ENCODE measurements around the gene TENM3.

DNA sequence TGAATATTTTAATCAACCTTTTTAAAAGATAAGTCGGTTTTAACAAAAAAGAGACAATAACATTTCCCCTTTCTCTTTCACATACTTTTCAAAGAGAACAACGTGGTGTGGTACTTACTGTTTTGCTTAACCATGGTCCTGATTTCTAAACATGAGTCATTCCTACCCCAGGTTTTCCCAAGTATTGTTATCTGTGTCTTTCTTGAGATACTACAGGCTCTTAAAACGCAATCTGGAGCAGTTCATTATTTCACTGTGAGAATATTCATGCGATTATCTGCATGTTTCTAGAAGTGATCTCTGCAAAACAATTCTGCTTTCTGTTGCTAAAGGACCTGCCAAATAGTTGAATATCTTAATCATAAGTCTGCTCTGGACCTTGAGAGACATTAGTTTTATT lies 127.3 kb downstream of the TENM3 start:
- TF ChIP-seq ATF1 (CRISPR knock-in tag; IDR thresholded peaks at IDR 0.05) (no peak), FOXJ3 (CRISPR knock-in tag; IDR thresholded peaks at IDR 0.05; ENCODE audit: borderline replicate concordance) (no peak), CBFB (CRISPR knock-in tag; IDR thresholded peaks at IDR 0.05; ENCODE audit: low read depth) (no peak), CREB1 (CRISPR knock-in tag; IDR thresholded peaks at IDR 0.05) (no peak), ESRRA (CRISPR knock-in tag; IDR thresholded peaks at IDR 0.05; ENCODE audit: borderline replicate concordance) (no peak), NR3C1 (CRISPR knock-in tag; conservative IDR thresholded peaks at IDR 0.05; ENCODE audit: low read depth) (no peak), GRHL2 (CRISPR knock-in tag; IDR thresholded peaks at IDR 0.05; ENCODE audit: insufficient replicate concordance, severe bottlenecking) (no peak), ZBTB21 (CRISPR knock-in tag; IDR thresholded peaks at IDR 0.05; ENCODE audit: borderline replicate concordance) (no peak), KAT7 (CRISPR knock-in tag; IDR thresholded peaks at IDR 0.05; ENCODE audit: borderline replicate concordance) (no peak)
- TF ChIP-seq, protein P1, sequence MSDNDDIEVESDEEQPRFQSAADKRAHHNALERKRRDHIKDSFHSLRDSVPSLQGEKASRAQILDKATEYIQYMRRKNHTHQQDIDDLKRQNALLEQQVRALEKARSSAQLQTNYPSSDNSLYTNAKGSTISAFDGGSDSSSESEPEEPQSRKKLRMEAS (CRISPR knock-in tag; IDR thresholded peaks at IDR 0.05) = no peak
- TF ChIP-seq, protein P2, sequence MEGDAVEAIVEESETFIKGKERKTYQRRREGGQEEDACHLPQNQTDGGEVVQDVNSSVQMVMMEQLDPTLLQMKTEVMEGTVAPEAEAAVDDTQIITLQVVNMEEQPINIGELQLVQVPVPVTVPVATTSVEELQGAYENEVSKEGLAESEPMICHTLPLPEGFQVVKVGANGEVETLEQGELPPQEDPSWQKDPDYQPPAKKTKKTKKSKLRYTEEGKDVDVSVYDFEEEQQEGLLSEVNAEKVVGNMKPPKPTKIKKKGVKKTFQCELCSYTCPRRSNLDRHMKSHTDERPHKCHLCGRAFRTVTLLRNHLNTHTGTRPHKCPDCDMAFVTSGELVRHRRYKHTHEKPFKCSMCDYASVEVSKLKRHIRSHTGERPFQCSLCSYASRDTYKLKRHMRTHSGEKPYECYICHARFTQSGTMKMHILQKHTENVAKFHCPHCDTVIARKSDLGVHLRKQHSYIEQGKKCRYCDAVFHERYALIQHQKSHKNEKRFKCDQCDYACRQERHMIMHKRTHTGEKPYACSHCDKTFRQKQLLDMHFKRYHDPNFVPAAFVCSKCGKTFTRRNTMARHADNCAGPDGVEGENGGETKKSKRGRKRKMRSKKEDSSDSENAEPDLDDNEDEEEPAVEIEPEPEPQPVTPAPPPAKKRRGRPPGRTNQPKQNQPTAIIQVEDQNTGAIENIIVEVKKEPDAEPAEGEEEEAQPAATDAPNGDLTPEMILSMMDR (IDR thresholded peaks at IDR 0.05) = no peak
- TF ChIP-seq, protein P3, sequence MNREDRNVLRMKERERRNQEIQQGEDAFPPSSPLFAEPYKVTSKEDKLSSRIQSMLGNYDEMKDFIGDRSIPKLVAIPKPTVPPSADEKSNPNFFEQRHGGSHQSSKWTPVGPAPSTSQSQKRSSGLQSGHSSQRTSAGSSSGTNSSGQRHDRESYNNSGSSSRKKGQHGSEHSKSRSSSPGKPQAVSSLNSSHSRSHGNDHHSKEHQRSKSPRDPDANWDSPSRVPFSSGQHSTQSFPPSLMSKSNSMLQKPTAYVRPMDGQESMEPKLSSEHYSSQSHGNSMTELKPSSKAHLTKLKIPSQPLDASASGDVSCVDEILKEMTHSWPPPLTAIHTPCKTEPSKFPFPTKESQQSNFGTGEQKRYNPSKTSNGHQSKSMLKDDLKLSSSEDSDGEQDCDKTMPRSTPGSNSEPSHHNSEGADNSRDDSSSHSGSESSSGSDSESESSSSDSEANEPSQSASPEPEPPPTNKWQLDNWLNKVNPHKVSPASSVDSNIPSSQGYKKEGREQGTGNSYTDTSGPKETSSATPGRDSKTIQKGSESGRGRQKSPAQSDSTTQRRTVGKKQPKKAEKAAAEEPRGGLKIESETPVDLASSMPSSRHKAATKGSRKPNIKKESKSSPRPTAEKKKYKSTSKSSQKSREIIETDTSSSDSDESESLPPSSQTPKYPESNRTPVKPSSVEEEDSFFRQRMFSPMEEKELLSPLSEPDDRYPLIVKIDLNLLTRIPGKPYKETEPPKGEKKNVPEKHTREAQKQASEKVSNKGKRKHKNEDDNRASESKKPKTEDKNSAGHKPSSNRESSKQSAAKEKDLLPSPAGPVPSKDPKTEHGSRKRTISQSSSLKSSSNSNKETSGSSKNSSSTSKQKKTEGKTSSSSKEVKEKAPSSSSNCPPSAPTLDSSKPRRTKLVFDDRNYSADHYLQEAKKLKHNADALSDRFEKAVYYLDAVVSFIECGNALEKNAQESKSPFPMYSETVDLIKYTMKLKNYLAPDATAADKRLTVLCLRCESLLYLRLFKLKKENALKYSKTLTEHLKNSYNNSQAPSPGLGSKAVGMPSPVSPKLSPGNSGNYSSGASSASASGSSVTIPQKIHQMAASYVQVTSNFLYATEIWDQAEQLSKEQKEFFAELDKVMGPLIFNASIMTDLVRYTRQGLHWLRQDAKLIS (CRISPR knock-in tag; IDR thresholded peaks at IDR 0.05; ENCODE audit: borderline replicate concordance) = no peak
- TF ChIP-seq, protein P4, sequence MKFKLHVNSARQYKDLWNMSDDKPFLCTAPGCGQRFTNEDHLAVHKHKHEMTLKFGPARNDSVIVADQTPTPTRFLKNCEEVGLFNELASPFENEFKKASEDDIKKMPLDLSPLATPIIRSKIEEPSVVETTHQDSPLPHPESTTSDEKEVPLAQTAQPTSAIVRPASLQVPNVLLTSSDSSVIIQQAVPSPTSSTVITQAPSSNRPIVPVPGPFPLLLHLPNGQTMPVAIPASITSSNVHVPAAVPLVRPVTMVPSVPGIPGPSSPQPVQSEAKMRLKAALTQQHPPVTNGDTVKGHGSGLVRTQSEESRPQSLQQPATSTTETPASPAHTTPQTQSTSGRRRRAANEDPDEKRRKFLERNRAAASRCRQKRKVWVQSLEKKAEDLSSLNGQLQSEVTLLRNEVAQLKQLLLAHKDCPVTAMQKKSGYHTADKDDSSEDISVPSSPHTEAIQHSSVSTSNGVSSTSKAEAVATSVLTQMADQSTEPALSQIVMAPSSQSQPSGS (CRISPR knock-in tag; IDR thresholded peaks at IDR 0.05; ENCODE audit: borderline replicate concordance, low read depth) = no peak
- TF ChIP-seq, protein P5, sequence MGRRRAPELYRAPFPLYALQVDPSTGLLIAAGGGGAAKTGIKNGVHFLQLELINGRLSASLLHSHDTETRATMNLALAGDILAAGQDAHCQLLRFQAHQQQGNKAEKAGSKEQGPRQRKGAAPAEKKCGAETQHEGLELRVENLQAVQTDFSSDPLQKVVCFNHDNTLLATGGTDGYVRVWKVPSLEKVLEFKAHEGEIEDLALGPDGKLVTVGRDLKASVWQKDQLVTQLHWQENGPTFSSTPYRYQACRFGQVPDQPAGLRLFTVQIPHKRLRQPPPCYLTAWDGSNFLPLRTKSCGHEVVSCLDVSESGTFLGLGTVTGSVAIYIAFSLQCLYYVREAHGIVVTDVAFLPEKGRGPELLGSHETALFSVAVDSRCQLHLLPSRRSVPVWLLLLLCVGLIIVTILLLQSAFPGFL (CRISPR knock-in tag; IDR thresholded peaks at IDR 0.05; ENCODE audit: borderline replicate concordance) = no peak
